Endodermal cell (in vitro differentiated cells): Measurements from ENCODE around the gene ARFGEF3. TPM values are rescaled to one million over a fixed set of nuclear protein-coding genes. Genes with fewer than 3 reads are reported as not detected.

ENCODE experiments used
- DNase-seq: peaks from one replicate; pipeline ENCODE4 v3.0.0-alpha.2; 2017
- H3K27ac ChIP-seq: 2 replicates; pipeline ENCODE4 v1.5.1; 2013; ENCODE audit warnings: mild to moderate bottlenecking, low read depth, low read length, moderate library complexity
- H3K27me3 ChIP-seq: 2 replicates; pipeline ENCODE4 v1.6.1; 2013; ENCODE audit warnings: mild to moderate bottlenecking, low read length, moderate library complexity; ENCODE audit not compliant: insufficient read depth, control insufficient read depth, poor library complexity, severe bottlenecking
- H3K36me3 ChIP-seq: 2 replicates; pipeline ENCODE4 v1.7.0; 2013; ENCODE audit warnings: mild to moderate bottlenecking, low read length, moderate library complexity; ENCODE audit not compliant: control insufficient read depth, insufficient read depth
- H3K4me1 ChIP-seq: one replicate; pipeline ENCODE4 v1.7.0; 2013; ENCODE audit warnings: low read length; ENCODE audit not compliant: control insufficient read depth, insufficient read depth
- H3K4me3 ChIP-seq: 2 replicates; pipeline ENCODE4 v1.5.1; 2013; ENCODE audit warnings: mild to moderate bottlenecking, low read length, moderate library complexity
- H3K9ac ChIP-seq: 2 replicates; pipeline ENCODE4 v1.6.1; 2013; ENCODE audit warnings: mild to moderate bottlenecking, low read length, moderate library complexity; ENCODE audit not compliant: poor library complexity, severe bottlenecking; ENCODE audit errors: extremely low read depth
- H3K9me3 ChIP-seq: 2 replicates; pipeline ENCODE4 v1.6.1; 2013; ENCODE audit warnings: mild to moderate bottlenecking, low read length, moderate library complexity; ENCODE audit not compliant: control insufficient read depth
- H3K27ac Mint-ChIP-seq: 2 replicates; pipeline ENCODE4 v1.8.0; 2020; ENCODE audit warnings: mixed read lengths
- H3K27me3 Mint-ChIP-seq: 2 replicates; pipeline ENCODE4 v1.8.0; 2021; ENCODE audit warnings: mild to moderate bottlenecking, mixed read lengths; ENCODE audit not compliant: insufficient read depth
- H3K36me3 Mint-ChIP-seq: 2 replicates; pipeline ENCODE4 v1.8.0; 2020; ENCODE audit warnings: low read depth, mixed read lengths
- H3K4me1 Mint-ChIP-seq: 2 replicates; pipeline ENCODE4 v1.8.0; 2020; ENCODE audit warnings: mixed read lengths
- H3K4me3 Mint-ChIP-seq: 2 replicates; pipeline ENCODE4 v1.8.0; 2020; ENCODE audit warnings: mild to moderate bottlenecking, moderate library complexity, mixed read lengths
- H3K9me3 Mint-ChIP-seq: 2 replicates; pipeline ENCODE4 v1.8.0; 2020; ENCODE audit warnings: mild to moderate bottlenecking, mixed read lengths
- WGBS, 2 experiments: methylation state at CpG; one replicate each; pipeline versions ENCODE4 v1.1.5 to v1.1.7; 2013; ENCODE audit warnings: missing lambda C conversion rate in 2 of 2, mixed read lengths in 1 of 2; ENCODE audit not compliant: insufficient coverage in 1 of 2, insufficient read length in 1 of 2; 5-methylcytosine and 5-hydroxymethylcytosine counted together
- total RNA-seq, 2 donors: library from RNA; stranded (reverse); fragmentation: NEBNext Ultra II Directional in 1 of 2; extraction: Animal tissue kit (Norgen Biotek cat#: 25700) in 1 of 2; gene quantifications; 2 replicates in 1 of 2; 3 replicates in 1 of 2; pipeline ENCODE4 v1.2.1, GENCODE V29; 2021
- TF ChIP-seq, protein P1 (sequence below): fragments of 200-600 bp; sonication (generic); conservative IDR thresholded peaks from 2 replicates; pipeline ENCODE4 v1.5.0; 2021; ENCODE audit warnings: antibody characterized with exemption, mild to moderate bottlenecking

ARFGEF3 gene
- total RNA-seq, 2 donors from 2014 or later, result 10.9 to 14.3 TPM

DNA sequence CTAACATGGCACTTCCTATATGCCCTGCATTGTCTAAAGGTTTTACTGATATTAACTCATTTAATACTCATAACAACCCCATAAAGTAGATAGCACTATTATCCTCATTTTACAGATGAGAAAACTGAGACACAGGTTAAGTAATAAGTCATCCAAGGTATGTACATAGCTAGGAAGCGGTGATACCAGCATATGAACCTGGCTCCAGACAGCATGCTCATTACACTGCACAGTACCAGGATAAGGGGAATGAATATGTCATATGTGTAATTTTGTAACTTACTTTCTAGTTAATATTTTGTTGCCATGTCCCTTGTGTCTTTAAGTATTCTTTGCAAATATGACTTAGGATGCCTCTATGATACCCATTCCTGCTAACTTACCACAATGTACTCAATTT is 109.7 kb downstream of the ARFGEF3 start:
- Mint-ChIP-seq H3K9me3 (no peaks in the 10 kb centered on the region), H3K27ac (no peak overlapping the region), H3K27me3 (no peaks in the 10 kb centered on the region), H3K4me3 (no peak overlapping the region), H3K36me3 (no peaks in the 10 kb centered on the region), H3K4me1 (peaks cover 8% of the 10 kb centered on the region)
- Histone ChIP-seq H3K9ac (no peak overlapping the region), H3K27me3 (no peaks in the 10 kb centered on the region), H3K9me3 (no peaks in the 10 kb centered on the region), H3K4me1 (peaks cover 7% of the 10 kb centered on the region), H3K36me3 (no peaks in the 10 kb centered on the region), H3K4me3 (no peak overlapping the region), H3K27ac (no peak overlapping the region)
- TF ChIP-seq, protein P1, sequence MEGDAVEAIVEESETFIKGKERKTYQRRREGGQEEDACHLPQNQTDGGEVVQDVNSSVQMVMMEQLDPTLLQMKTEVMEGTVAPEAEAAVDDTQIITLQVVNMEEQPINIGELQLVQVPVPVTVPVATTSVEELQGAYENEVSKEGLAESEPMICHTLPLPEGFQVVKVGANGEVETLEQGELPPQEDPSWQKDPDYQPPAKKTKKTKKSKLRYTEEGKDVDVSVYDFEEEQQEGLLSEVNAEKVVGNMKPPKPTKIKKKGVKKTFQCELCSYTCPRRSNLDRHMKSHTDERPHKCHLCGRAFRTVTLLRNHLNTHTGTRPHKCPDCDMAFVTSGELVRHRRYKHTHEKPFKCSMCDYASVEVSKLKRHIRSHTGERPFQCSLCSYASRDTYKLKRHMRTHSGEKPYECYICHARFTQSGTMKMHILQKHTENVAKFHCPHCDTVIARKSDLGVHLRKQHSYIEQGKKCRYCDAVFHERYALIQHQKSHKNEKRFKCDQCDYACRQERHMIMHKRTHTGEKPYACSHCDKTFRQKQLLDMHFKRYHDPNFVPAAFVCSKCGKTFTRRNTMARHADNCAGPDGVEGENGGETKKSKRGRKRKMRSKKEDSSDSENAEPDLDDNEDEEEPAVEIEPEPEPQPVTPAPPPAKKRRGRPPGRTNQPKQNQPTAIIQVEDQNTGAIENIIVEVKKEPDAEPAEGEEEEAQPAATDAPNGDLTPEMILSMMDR, result no peak
- WGBS, 2 experiments, result 91% methylated on average over 1 of the region's 1 CpG; no CpG with 5 or more reads in 1 of the 2 experiments
- no peak for DNase-seq

DNA sequence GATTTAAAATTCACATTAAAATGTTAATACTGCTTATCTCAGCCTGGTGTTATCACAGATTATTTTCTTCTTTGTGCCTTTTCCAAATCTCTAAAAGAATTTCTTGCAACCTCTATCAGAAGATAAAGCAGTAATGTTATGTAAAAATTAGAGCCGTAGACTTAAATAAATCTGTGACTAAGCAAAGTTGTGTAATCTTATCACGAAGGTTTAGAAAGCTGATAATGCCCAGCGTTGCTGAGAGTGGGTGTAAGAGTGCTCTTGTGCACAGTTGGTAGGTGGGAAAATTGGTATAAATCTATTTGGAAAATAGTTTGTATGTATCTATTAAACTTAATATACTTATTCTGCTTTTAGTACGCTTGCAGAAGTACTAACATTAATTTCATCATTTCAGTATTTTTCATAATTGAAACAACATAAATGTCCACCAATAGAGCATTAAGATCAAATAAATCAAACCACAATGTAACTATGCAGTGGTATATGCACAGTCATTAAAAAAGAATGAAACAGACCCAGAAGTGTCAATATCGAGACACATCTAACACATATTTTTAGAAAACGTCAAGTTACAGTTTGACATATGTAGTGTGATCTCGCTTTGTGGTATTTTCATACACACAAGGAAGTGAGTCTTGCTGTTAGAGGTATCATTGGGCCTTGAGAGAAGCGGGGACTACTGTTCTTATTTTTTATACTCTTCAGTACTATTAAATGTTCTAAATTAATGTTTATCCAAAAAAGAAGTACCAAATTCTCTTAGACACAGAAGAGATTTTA is 111.0 kb downstream of the ARFGEF3 start:
- peaks cover 8% of the 10 kb centered on the region for H3K4me1 Mint-ChIP-seq
- Histone ChIP-seq H3K27me3 (no peaks in the 10 kb centered on the region), H3K4me1 (peaks cover 7% of the 10 kb centered on the region), H3K36me3 (no peaks in the 10 kb centered on the region), H3K4me3 (no peak overlapping the region), H3K27ac (no peak overlapping the region), H3K9me3 (no peaks in the 10 kb centered on the region), H3K9ac (no peak overlapping the region)
- H3K27ac Mint-ChIP-seq, result no peak overlapping the region
- H3K27me3 Mint-ChIP-seq, result no peaks in the 10 kb centered on the region
- no peak overlapping the region for H3K4me3 Mint-ChIP-seq
- H3K9me3 Mint-ChIP-seq, result no peaks in the 10 kb centered on the region
- H3K36me3 Mint-ChIP-seq, result no peaks in the 10 kb centered on the region
- DNase-seq, result no peak
- TF ChIP-seq, protein P1, result no peak
- 75 to 98% methylated on average over 4 to 7 of the region's 8 CpGs for WGBS, 2 experiments

DNA sequence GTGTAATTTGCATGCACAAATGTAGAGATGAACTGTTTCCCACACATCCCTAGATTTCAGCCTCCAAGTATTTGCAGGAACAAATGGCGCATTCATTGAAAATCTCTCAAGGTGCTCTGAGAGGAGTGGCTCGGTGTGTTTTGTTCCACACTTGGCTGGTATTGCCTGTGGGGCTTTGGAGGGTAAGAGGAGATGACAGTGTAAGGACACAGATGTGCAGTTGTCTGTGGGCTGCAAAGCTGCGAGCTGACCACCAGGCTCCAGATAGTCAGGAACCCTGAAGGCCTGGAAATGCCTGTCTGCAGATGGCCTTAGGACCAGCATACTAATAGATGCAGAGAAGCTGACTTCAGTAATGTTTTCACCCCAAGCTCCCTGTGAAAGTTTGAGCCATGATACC is 114.2 kb downstream of the ARFGEF3 start:
- Mint-ChIP-seq H3K36me3 (peaks cover 8% of the 10 kb centered on the region), H3K4me3 (no peak overlapping the region), H3K4me1 (peaks cover 8% of the 10 kb centered on the region), H3K27ac (peak overlapping the region; percentile 9), H3K27me3 (no peaks in the 10 kb centered on the region), H3K9me3 (no peaks in the 10 kb centered on the region)
- peaks cover 7% of the 10 kb centered on the region for H3K4me1 ChIP-seq
- H3K27me3 ChIP-seq, result no peaks in the 10 kb centered on the region
- no peak overlapping the region for H3K9ac ChIP-seq
- H3K9me3 ChIP-seq, result no peaks in the 10 kb centered on the region
- H3K4me3 ChIP-seq, result no peak overlapping the region
- peak; percentile 71 for DNase-seq
- 95 to 100% methylated on average over 3 of the region's 3 CpGs for WGBS, 2 experiments
- TF ChIP-seq, protein P1, result peak; percentile 56
- no peak overlapping the region for H3K27ac ChIP-seq
- H3K36me3 ChIP-seq, result peaks cover 6% of the 10 kb centered on the region
